CD4-positive, alpha-beta T cell treated with Interferon gamma for 1 hour (primary cell): ENCODE data around the gene OR4K5.
"Not testable (repeated sequence)": the region's sequence is repeated elsewhere in the genome, so short reads cannot be mapped to it uniquely, and the experiment has no call there.

ENCODE experiments used
- DNase-seq: peaks from one replicate; pipeline ENCODE4 v3.0.0-alpha.2; 2020

OR4K5 gene, protein sequence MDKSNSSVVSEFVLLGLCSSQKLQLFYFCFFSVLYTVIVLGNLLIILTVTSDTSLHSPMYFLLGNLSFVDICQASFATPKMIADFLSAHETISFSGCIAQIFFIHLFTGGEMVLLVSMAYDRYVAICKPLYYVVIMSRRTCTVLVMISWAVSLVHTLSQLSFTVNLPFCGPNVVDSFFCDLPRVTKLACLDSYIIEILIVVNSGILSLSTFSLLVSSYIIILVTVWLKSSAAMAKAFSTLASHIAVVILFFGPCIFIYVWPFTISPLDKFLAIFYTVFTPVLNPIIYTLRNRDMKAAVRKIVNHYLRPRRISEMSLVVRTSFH

DNA sequence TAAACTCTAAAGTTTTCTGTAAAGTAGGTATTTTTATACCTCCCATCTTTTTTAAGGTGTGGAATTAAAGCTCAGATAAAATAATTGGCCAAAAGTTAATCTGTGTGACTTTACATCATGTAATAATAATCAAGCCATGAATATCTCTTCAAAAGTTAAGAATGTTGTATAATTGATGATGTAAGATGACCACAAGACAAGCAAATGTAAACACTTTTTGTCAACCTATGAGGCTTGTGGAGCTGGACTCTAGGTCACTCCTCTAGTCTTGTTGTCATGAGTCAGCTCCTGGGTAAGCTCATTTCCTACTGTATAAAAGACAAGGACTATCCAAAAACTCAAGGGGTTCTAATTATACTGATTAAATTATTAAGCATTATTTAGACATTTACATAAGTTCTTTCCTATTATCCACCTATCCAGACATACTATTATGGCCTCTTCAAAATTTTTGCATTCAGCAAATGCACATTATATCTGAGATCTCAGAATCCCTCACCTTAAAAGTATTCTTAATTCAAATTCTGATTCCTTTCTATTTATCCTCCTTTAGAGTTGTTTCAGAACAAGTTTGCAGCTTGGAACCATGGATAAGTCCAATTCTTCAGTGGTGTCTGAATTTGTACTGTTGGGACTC is at the start of gene OR4K5:
OR4K5 (plus strand) TSS at position 587 of the 637 bp plus-strand sequence; CDS start at position 587, 0 bp downstream.
- no peak for DNase-seq

- DNase-seq = no peak
These were observed 47.2 kb upstream of the OR4K5 start for GRCh38 chr14:19873178-19873577.

GRCh38 chr14:19874842-19875241 is 45.6 kb upstream of the OR4K5 start, which contains the start of gene OR4K2:
TSS of gene OR4K2 (plus strand) at chr14:19875142. CDS start at chr14:19876268, 1,126 bp downstream.
- no peak for DNase-seq

DNA sequence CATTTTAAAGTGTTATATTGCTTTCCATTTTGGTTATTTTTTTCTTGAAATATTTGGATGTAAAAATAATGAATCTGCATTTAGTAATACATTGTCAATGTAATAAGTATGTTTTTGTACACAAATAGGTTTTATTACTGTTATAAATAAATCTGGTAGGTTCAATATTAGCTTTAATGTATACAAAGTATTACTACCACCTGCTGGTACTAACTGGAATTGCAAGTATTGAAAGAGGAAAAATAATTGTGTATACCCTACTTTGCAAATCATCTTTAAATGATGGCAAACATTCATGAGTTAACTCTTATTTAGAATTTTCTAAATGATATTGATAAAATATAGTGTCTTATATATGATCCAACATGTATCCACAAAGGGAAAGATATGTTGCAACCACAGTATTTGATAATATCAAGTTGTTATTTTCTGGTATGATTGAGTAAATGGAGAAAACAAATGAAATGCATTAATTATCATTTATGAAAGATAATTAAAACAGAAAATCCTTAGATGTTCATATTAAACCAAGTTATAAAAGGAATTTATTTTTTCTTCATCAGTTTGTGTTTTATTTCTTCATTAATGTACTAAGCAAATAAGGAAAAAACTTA is 42.3 kb upstream of the OR4K5 start:
- no peak for DNase-seq

DNA sequence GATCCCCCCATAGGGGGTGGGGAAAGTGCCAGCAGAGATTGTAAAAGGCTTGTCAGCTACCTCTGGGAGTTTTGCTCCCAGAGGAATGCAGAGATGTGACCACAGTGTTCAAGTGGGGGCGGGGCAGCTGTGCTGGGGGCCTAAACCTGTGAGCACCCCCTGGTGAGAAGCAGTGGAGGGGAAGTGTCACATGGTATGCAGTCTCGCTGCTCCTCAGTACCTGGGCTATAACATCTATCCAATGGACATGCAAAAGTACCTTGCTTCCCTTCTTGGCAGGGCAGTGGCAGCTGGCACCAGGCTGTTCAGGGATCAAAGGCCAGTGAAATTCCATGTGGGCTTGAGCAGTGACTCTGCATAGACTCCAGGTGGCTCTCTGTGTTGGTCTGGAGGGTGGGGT is 25.1 kb upstream of the OR4K5 start:
- no peak for DNase-seq

GRCh38 chr14:19900999-19901398 is 19.4 kb upstream of the OR4K5 start:
- DNase-seq = no peak

DNA sequence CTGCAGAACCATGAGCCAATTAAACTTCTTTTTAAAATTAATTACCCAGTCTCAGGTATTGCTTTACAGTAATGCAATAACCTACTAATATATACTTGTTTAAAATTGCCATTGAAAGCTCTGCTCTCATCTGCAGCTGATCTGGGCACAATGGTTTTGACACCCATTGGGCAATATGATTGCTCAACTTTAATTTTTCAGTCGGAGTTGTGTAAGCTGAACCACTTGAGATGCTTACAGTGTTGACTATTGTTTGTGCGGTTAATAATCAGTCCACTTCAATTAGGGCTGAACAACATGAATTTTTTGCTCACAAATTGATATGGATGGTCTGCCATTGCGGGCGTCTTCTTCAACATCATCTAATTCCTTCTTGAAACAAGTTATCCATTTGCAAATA is 18.0 kb upstream of the OR4K5 start:
- DNase-seq = no peak

- DNase-seq = no peak
These were observed 13.7 kb upstream of the OR4K5 start for GRCh38 chr14:19906665-19907064.

GRCh38 chr14:19911114-19911513 is 9.3 kb upstream of the OR4K5 start:
- DNase-seq = no peak

DNA sequence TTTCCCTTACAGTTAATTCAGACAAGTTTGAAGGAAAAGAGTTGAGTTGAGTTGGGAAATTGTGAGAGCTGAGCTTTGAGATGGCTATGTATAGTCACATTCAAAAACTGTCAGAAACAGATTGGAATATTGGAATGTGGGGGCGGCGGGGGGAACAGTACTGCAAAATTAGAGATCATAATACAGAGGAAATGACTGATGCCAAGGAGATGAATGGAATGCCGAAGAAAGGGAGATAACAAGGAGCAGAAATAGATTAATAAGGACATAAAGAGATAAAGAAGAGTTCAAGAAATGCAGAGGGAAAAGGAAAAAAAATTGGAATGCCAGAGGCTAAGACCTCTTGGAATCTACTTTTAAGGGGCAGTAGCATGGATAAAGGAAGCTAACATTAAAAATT is 3.2 kb upstream of the OR4K5 start:
- DNase-seq = no peak

- DNase-seq = no peak
These were observed 2.4 kb upstream of the OR4K5 start for GRCh38 chr14:19917955-19918518.

GRCh38 chr14:19918553-19919264 is 1.7 kb upstream of the OR4K5 start:
- DNase-seq = no peak

GRCh38 chr14:19930617-19931016 is 10.2 kb downstream of the OR4K5 start, which contains the start of gene OR4K1:
TSS of gene OR4K1 (plus strand) at chr14:19930917. CDS start at chr14:19935667, 4,750 bp downstream.
- DNase-seq = no peak

DNA sequence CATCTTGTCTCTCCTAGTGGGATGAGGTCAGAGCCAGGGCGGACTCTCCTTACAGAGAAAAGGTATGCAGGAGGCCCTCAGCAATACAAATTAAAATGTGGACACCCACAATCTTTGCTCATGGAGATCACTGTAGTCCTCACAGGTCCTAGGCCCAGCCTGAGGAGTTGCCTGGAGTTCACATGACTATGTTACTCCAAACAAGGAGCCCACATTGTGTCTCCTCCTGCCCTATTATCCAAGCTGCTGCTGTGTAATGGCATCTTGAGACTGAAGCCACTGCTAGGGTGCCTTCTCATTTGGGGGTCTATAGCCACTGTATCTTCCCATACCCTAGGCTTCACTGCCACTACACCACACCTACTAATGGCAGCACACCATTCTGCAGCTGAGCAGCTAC is 21.3 kb downstream of the OR4K5 start:
- DNase-seq = no peak

DNA sequence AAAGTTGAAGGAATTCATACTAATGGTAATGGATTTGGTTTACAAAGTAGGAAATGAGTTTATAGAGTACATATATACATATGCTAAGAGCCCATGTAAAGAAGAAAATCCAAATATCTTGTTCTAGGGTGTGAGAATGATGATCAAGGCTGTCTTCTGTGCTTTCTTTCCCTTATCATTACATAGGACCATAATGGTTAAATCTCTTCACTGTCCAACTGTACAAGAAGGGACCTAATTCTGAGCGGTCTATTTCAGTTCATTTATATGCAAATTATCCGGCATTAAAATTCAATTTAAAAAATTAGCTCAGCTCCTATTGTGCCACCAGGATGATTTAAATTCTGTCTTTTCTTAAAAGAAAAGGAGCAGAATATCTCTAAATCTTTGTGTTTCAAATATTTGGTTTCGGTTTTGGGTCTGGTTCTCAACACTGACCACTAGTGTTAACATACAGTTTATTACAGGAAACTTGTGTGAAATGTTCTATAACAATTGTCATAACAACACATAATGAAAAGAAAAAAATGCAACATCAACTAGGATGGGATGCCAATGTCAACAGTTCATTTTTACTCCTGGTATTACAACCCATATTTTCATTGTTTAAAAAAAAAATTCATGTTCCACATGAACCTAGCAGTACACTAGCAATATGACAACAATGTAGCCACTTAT is 27.1 kb downstream of the OR4K5 start:
- DNase-seq = no peak

GRCh38 chr14:19949218-19949617 is 28.8 kb downstream of the OR4K5 start:
- no peak for DNase-seq

DNA sequence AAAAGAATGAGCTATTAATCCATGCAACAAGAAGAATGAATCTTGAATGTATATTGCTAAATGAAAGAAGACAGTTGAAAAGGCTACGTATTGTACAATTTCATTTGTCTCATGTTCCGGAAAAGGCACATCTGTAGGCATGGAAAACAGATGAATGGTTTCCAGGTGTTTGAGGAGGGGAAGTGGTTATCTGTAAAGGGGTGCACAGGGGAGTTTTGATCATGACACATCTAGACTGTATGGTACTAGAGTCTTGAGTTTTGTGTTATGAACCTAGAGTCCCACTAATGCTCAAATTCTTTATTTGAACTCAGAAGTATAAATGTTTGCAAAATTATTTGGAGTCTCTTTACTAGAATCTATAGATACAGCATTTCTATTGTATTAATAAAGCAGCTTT is 49.3 kb downstream of the OR4K5 start:
- not testable (repeated sequence) for DNase-seq
